ENCODE data around the gene DCHS2.

The DCHS2 gene

GRCh38 chr4:154441982-154442381 is 49.6 kb downstream of the DCHS2 start:
- TF ChIP-seq CTCF (IDR thresholded peaks at IDR 0.05; ENCODE audit: low read depth, low read length, missing control alignments): no peak
- no peak overlapping the region for H3K27ac ChIP-seq
- no peaks in the 10 kb centered on the region for H3K36me3 ChIP-seq (replicated peaks)
- in situ Hi-C loops (cut with HindIII; ENCODE audit: low pct_ligation_motif_present, low sequenced_read_pairs): no loop called here
- H3K4me3 ChIP-seq (ENCODE audit: low read depth, low read length): no peak overlapping the region
- DNase-seq: no peak
- no peaks in the 10 kb centered on the region for H3K27me3 ChIP-seq (replicated peaks)

DNA sequence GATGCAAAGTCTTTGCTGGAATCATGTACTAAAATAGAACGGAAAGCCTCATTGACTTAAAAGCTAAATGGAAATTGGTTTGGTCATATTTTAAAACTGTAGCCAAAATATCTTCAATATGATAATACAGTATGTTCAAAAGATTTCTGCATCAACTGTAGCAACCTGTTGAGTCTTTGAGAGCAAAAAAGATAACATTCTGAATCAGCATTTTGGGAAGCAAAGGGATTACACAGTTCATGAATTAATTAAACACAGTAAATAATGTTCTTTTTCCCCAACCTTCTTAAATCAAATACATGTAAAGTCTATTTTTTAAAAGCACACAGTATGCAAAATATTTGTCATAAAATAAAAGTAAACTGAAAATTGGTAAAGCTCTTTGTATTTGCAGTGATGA is 50.5 kb downstream of the DCHS2 start:
- no peaks in the 10 kb centered on the region for H3K27me3 ChIP-seq (replicated peaks)
- TF ChIP-seq CTCF (IDR thresholded peaks at IDR 0.05; ENCODE audit: low read depth, low read length, missing control alignments): no peak
- H3K36me3 ChIP-seq (replicated peaks): no peaks in the 10 kb centered on the region
- DNase-seq: no peak
- no peak overlapping the region for H3K27ac ChIP-seq
- H3K4me3 ChIP-seq (ENCODE audit: low read depth, low read length): no peak overlapping the region
- in situ Hi-C loops (cut with HindIII; ENCODE audit: low pct_ligation_motif_present, low sequenced_read_pairs): no loop called here

DNA sequence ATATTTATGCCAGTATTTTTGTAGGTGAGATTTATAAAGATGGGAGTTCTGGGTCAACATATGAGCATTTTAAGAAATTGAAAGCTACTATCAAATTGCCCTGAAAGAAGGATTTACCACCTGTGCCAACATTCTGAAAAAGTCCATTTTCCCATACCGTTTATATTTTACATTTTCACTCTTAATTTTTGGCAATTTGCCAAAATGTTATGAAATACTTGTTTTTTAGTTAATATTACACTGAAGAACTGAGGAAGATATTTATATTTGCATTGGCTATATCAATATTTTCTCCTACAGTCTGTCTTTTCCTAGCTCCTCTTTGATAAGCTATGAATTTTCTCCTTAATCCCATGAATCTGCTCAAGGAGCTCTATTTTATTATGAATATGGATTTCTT is 52.4 kb downstream of the DCHS2 start:
- in situ Hi-C loops (cut with HindIII; ENCODE audit: low pct_ligation_motif_present, low sequenced_read_pairs): no loop called here
- DNase-seq: no peak
- no peak for TF ChIP-seq CTCF (IDR thresholded peaks at IDR 0.05; ENCODE audit: low read depth, low read length, missing control alignments)
- H3K27ac ChIP-seq: no peak overlapping the region
- no peak overlapping the region for H3K4me3 ChIP-seq (ENCODE audit: low read depth, low read length)
- H3K36me3 ChIP-seq (replicated peaks): no peaks in the 10 kb centered on the region
- H3K27me3 ChIP-seq (replicated peaks): no peaks in the 10 kb centered on the region

DNA sequence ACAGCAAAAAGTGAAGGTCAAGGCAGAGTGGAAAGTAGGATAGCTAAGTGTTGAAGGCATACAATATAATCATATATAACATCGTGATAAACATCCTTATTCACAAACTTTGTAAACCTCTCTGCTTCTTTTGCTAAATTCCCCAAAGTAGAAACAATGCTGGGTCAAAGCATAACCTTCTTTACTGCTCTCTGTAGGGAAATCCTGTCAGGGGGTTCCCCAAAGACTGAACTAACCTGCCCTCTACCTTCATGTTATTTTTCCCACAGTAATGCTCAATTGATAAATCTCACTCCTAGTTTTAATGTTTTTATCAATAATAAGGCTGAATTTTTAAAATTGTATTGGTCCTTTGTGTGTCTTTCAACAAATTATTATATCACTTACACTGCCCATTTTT is 55.7 kb downstream of the DCHS2 start:
- H3K36me3 ChIP-seq (replicated peaks): no peaks in the 10 kb centered on the region
- in situ Hi-C loops (cut with HindIII; ENCODE audit: low pct_ligation_motif_present, low sequenced_read_pairs): no loop called here
- no peaks in the 10 kb centered on the region for H3K27me3 ChIP-seq (replicated peaks)
- no peak for TF ChIP-seq CTCF (IDR thresholded peaks at IDR 0.05; ENCODE audit: low read depth, low read length, missing control alignments)
- no peak overlapping the region for H3K4me3 ChIP-seq (ENCODE audit: low read depth, low read length)
- no peak for DNase-seq
- no peak overlapping the region for H3K27ac ChIP-seq

DNA sequence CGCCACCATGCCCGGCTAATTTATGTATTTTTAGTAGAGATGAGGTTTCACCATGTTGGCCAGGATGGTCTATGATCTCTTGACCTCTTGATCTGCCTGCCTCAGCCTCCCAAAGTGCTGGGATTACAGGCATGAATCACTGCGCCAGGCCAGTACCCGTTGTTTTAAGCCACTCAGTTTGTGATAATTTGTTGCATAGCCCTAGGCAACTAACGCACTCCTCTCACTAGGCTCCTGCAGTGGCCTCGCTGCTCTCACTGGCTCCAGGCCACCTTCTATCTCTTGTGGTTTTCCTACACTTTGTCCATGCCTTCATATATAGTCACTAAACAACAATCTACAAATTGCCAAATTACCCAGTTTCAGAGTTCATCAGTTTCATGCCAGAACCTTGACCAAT is 58.1 kb downstream of the DCHS2 start:
- no peak for DNase-seq
- Histone ChIP-seq H3K36me3 (replicated peaks) (no peaks in the 10 kb centered on the region), H3K4me3 (ENCODE audit: low read depth, low read length) (no peak overlapping the region), H3K27me3 (replicated peaks) (no peaks in the 10 kb centered on the region), H3K27ac (no peak overlapping the region)
- in situ Hi-C loops (cut with HindIII; ENCODE audit: low pct_ligation_motif_present, low sequenced_read_pairs): no loop called here
- TF ChIP-seq CTCF (IDR thresholded peaks at IDR 0.05; ENCODE audit: low read depth, low read length, missing control alignments): no peak

- H3K27me3 ChIP-seq (replicated peaks): no peaks in the 10 kb centered on the region
- H3K36me3 ChIP-seq (replicated peaks): no peaks in the 10 kb centered on the region
- H3K4me3 ChIP-seq (ENCODE audit: low read depth, low read length): no peak overlapping the region
- in situ Hi-C loops (cut with HindIII; ENCODE audit: low pct_ligation_motif_present, low sequenced_read_pairs): no loop called here
- no peak for DNase-seq
- no peak for TF ChIP-seq CTCF (IDR thresholded peaks at IDR 0.05; ENCODE audit: low read depth, low read length, missing control alignments)
- no peak overlapping the region for H3K27ac ChIP-seq
These were observed 62.4 kb downstream of the DCHS2 start for GRCh38 chr4:154429176-154429575.
